PFSK-1 (cell line): ENCODE results near the gene DDX10.

Experiments used
- FOXP2 ChIP-seq: optimal IDR thresholded peaks from 2 replicates; pipeline ENCODE3; 2011; ENCODE audit warnings: borderline replicate concordance, control low read depth, inconsistent platforms; ENCODE audit not compliant: insufficient read depth; ENCODE audit errors: extremely low read length, extremely low read depth
- POLR2AphosphoS5 ChIP-seq: IDR thresholded peaks from 2 replicates; pipeline ENCODE4 v1.6.1; 2012; ENCODE audit warnings: low read depth, mild to moderate bottlenecking, control low read depth, low read length, moderate library complexity
- SIN3A ChIP-seq: IDR thresholded peaks from 2 replicates; pipeline ENCODE4 v1.6.1; 2012; ENCODE audit warnings: mild to moderate bottlenecking, low read length, moderate library complexity, borderline replicate concordance; ENCODE audit not compliant: insufficient read depth
- TAF1 ChIP-seq: IDR thresholded peaks from 2 replicates; pipeline ENCODE4 v1.6.1; 2012; ENCODE audit warnings: low read length, control low read depth, borderline replicate concordance; ENCODE audit not compliant: insufficient read depth
- TF ChIP-seq, protein P1 (sequence below), 2 experiments: IDR thresholded peaks; 2 replicates each; pipeline versions ENCODE4 v1.6.1 to v1.8.0; 2011 to 2012; ENCODE audit warnings: low read depth in 2 of 2, low read length in 2 of 2, control low read depth in 1 of 2, inconsistent platforms in 1 of 2, mild to moderate bottlenecking in 1 of 2, moderate library complexity in 1 of 2; ENCODE audit not compliant: insufficient read depth in 1 of 2

Gene DDX10

DNA sequence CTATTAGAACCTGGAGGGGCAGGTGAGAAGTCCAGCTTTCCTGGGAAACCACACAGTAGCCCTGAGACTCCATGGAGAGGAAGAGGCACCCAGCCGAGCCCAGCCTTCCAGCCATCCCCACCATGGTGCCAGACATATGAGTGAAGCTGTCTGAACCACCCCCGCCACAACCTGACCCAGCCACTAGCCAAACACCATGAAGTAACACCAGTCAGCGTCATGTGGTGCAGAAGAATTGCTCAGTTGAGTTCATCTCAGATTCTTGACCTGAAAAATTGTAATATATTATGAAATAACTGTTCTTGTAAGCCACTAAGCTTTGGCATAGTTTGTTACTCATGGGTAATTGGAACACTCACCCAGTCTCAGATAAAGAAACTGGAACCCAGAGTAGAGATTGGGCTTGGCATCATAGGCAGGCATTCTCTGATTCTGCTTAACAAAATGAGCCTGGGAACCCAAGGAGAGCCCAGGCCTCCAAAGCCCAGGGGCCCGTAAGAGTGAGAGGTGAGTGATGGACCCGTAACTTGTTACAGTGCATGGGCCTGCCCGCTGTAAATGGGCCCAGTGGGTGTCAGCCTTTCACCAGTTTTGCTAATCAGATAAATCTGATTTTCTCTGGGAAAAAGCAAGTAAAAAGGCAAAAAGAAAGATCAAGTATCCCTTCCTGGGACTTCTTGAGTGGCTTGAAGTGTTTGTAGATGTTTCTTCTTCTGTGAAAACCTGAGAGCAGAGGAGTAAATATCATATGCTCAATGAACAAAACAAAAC is 305.5 kb downstream of the DDX10 start:
- TF ChIP-seq, protein P1, sequence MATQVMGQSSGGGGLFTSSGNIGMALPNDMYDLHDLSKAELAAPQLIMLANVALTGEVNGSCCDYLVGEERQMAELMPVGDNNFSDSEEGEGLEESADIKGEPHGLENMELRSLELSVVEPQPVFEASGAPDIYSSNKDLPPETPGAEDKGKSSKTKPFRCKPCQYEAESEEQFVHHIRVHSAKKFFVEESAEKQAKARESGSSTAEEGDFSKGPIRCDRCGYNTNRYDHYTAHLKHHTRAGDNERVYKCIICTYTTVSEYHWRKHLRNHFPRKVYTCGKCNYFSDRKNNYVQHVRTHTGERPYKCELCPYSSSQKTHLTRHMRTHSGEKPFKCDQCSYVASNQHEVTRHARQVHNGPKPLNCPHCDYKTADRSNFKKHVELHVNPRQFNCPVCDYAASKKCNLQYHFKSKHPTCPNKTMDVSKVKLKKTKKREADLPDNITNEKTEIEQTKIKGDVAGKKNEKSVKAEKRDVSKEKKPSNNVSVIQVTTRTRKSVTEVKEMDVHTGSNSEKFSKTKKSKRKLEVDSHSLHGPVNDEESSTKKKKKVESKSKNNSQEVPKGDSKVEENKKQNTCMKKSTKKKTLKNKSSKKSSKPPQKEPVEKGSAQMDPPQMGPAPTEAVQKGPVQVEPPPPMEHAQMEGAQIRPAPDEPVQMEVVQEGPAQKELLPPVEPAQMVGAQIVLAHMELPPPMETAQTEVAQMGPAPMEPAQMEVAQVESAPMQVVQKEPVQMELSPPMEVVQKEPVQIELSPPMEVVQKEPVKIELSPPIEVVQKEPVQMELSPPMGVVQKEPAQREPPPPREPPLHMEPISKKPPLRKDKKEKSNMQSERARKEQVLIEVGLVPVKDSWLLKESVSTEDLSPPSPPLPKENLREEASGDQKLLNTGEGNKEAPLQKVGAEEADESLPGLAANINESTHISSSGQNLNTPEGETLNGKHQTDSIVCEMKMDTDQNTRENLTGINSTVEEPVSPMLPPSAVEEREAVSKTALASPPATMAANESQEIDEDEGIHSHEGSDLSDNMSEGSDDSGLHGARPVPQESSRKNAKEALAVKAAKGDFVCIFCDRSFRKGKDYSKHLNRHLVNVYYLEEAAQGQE (IDR thresholded peaks at IDR 0.05; ENCODE audit: insufficient read depth in 1 of 2, low read depth in 2 of 2, low read length in 2 of 2), result no peak
- TF ChIP-seq SIN3A (no peak), FOXP2 (no peak), POLR2AphosphoS5 (no peak), TAF1 (no peak)

DNA sequence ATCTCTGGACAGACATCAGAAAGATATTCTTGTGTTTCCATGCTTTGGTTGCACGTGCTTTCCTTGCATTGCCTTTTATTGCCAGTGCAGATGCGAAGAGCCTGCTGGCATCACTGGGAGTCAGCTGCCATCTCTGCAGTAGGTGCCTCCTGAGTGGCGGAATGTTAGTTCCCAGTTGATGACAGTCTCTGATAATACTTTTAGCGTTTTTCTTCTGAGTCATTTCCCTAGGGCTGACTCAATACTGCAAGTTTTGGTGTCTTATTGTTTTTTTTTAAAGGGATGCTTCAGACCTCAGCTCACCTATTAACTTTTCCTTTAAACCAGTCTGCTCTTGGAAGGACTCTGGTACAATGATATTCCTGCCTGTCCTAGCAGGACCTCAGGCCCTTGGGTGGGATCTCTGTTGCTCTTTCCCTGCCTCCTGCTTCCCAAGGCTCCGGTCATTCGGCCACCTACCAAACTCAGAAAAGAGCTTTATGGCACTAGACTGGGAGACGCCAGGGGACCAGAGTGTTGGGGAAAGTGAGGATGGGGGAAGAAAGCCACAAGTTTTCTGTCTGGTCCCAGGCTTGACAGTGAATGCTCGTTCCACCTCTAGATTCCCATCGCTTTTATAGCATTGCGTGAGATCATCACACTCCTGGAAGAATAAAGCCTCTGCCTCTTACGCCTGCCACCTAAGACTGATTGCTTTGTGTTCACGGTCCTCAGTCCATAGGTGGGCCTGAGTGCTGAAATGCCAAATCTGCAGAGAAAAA is 308.7 kb downstream of the DDX10 start:
- TF ChIP-seq, protein P1 (IDR thresholded peaks at IDR 0.05; ENCODE audit: insufficient read depth in 1 of 2, low read depth in 2 of 2, low read length in 2 of 2), result no peak
- TF ChIP-seq SIN3A (no peak), POLR2AphosphoS5 (no peak)

DNA sequence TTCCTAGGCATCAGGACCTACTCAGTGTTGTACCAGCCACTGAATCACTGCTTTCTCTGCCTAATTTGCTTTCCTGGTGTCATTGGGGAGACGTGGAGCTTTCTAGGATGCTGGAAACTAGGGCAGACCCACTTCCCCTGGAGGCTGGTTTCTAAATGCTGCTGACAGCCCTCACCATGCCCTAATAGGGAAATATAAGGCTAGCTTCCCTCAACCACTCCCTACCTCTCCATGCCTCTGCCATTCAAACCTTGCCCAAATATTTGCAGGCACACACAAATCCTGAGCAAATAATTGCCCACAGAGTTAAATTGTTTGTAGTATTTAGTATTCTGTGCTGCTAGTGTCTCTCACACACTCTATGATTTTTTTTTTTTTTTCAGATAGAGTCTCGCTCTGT is 310.2 kb downstream of the DDX10 start:
- TF ChIP-seq TAF1 (no peak), POLR2AphosphoS5 (no peak), SIN3A (no peak), FOXP2 (no peak)
- TF ChIP-seq, protein P1 (IDR thresholded peaks at IDR 0.05; ENCODE audit: insufficient read depth in 1 of 2, low read depth in 2 of 2, low read length in 2 of 2), result no peak

DNA sequence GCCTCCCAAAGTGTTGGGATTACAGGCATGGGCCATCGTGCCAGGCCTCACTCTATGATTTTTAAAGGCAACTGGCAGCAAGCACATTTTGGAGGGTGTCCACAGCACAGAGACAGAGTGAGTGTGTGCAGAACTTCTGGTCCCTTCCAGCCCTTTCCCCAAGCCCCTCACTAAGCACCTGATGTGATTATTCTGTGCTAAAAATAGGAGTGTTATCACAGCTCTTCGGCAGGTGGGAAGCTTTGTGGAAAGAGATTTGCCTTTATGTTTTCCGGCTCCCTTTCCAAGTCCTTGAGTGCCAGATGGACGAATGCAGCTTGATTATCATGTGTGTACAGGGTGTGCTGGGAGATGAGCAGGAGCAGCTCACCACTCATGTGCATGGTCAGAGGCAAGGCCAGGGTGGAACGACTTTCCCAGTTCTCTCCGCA is 310.8 kb downstream of the DDX10 start:
- no peak for TF ChIP-seq POLR2AphosphoS5
- TF ChIP-seq SIN3A, result no peak
- TF ChIP-seq FOXP2, result no peak
- TF ChIP-seq, protein P1 (IDR thresholded peaks at IDR 0.05; ENCODE audit: insufficient read depth in 1 of 2, low read depth in 2 of 2, low read length in 2 of 2), result no peak
